ENCODE measurements around the gene NT5DC3.
"Not testable (repeated sequence)": the region's sequence is repeated elsewhere in the genome, so short reads cannot be mapped to it uniquely, and the experiment has no call there.

Gene NT5DC3

GRCh38 chr12:103835747-103836335 is 5.2 kb downstream of the NT5DC3 start:
- not testable (repeated sequence) for H3K4me3 ChIP-seq (ENCODE audit: low read length); H3K36me3 ChIP-seq (ENCODE audit: control insufficient read depth, insufficient read depth, low read length); H3K9ac ChIP-seq (ENCODE audit: low read length); H3K27me3 ChIP-seq (ENCODE audit: control insufficient read depth, insufficient read depth, low read length)
- Histone ChIP-seq H3K27ac (ENCODE audit: low read depth, low read length) (peak overlapping the region; percentile 27), H3K4me1 (ENCODE audit: control insufficient read depth, insufficient read depth, low read length) (peaks cover 17% of the 10 kb centered on the region)

- H3K4me1 ChIP-seq (ENCODE audit: control insufficient read depth, insufficient read depth, low read length) = peaks cover 17% of the 10 kb centered on the region
- H3K36me3 ChIP-seq (ENCODE audit: control insufficient read depth, insufficient read depth, low read length) = no peaks in the 10 kb centered on the region
- no peak overlapping the region for H3K4me3 ChIP-seq (ENCODE audit: low read length)
- peak overlapping the region; percentile 27 for H3K27ac ChIP-seq (ENCODE audit: low read depth, low read length)
- H3K27me3 ChIP-seq (ENCODE audit: control insufficient read depth, insufficient read depth, low read length) = no peaks in the 10 kb centered on the region
- no peak overlapping the region for H3K9ac ChIP-seq (ENCODE audit: low read length)
These were observed 6.1 kb downstream of the NT5DC3 start for GRCh38 chr12:103834942-103835341.

GRCh38 chr12:103833891-103834290 is 7.1 kb downstream of the NT5DC3 start:
- no peaks in the 10 kb centered on the region for H3K36me3 ChIP-seq (ENCODE audit: control insufficient read depth, insufficient read depth, low read length)
- H3K27ac ChIP-seq (ENCODE audit: low read depth, low read length) = peak overlapping the region; percentile 51
- no peak overlapping the region for H3K9ac ChIP-seq (ENCODE audit: low read length)
- no peaks in the 10 kb centered on the region for H3K27me3 ChIP-seq (ENCODE audit: control insufficient read depth, insufficient read depth, low read length)
- no peak overlapping the region for H3K4me3 ChIP-seq (ENCODE audit: low read length)
- peaks cover 23% of the 10 kb centered on the region for H3K4me1 ChIP-seq (ENCODE audit: control insufficient read depth, insufficient read depth, low read length)

GRCh38 chr12:103833095-103833775 is 7.8 kb downstream of the NT5DC3 start:
- no peak overlapping the region for H3K4me3 ChIP-seq (ENCODE audit: low read length)
- H3K27me3 ChIP-seq (ENCODE audit: control insufficient read depth, insufficient read depth, low read length) = no peaks in the 10 kb centered on the region
- no peak overlapping the region for H3K9ac ChIP-seq (ENCODE audit: low read length)
- H3K4me1 ChIP-seq (ENCODE audit: control insufficient read depth, insufficient read depth, low read length) = peaks cover 26% of the 10 kb centered on the region
- H3K27ac ChIP-seq (ENCODE audit: low read depth, low read length) = no peak overlapping the region
- H3K36me3 ChIP-seq (ENCODE audit: control insufficient read depth, insufficient read depth, low read length) = no peaks in the 10 kb centered on the region

GRCh38 chr12:103832048-103832997 is 8.7 kb downstream of the NT5DC3 start:
- Histone ChIP-seq H3K4me3 (ENCODE audit: low read length) (no peak overlapping the region), H3K9ac (ENCODE audit: low read length) (no peak overlapping the region), H3K27me3 (ENCODE audit: control insufficient read depth, insufficient read depth, low read length) (no peaks in the 10 kb centered on the region), H3K4me1 (ENCODE audit: control insufficient read depth, insufficient read depth, low read length) (peaks cover 33% of the 10 kb centered on the region), H3K27ac (ENCODE audit: low read depth, low read length) (peak overlapping the region; percentile 32), H3K36me3 (ENCODE audit: control insufficient read depth, insufficient read depth, low read length) (no peaks in the 10 kb centered on the region)

- no peaks in the 10 kb centered on the region for H3K27me3 ChIP-seq (ENCODE audit: control insufficient read depth, insufficient read depth, low read length)
- H3K27ac ChIP-seq (ENCODE audit: low read depth, low read length) = peak overlapping the region; percentile 17
- no peak overlapping the region for H3K4me3 ChIP-seq (ENCODE audit: low read length)
- no peak overlapping the region for H3K9ac ChIP-seq (ENCODE audit: low read length)
- H3K4me1 ChIP-seq (ENCODE audit: control insufficient read depth, insufficient read depth, low read length) = peaks cover 36% of the 10 kb centered on the region
- H3K36me3 ChIP-seq (ENCODE audit: control insufficient read depth, insufficient read depth, low read length) = no peaks in the 10 kb centered on the region
These were observed 10.2 kb downstream of the NT5DC3 start for GRCh38 chr12:103830730-103831320.

- Histone ChIP-seq H3K9ac (ENCODE audit: low read length) (no peak overlapping the region), H3K27ac (ENCODE audit: low read depth, low read length) (no peak overlapping the region), H3K36me3 (ENCODE audit: control insufficient read depth, insufficient read depth, low read length) (no peaks in the 10 kb centered on the region), H3K4me1 (ENCODE audit: control insufficient read depth, insufficient read depth, low read length) (peaks cover 34% of the 10 kb centered on the region), H3K4me3 (ENCODE audit: low read length) (no peak overlapping the region), H3K27me3 (ENCODE audit: control insufficient read depth, insufficient read depth, low read length) (no peaks in the 10 kb centered on the region)
These were observed 10.9 kb downstream of the NT5DC3 start for GRCh38 chr12:103830025-103830725.

GRCh38 chr12:103829092-103829491 is 11.9 kb downstream of the NT5DC3 start:
- Histone ChIP-seq H3K9ac (ENCODE audit: low read length) (no peak overlapping the region), H3K4me3 (ENCODE audit: low read length) (no peak overlapping the region), H3K4me1 (ENCODE audit: control insufficient read depth, insufficient read depth, low read length) (peaks cover 28% of the 10 kb centered on the region), H3K36me3 (ENCODE audit: control insufficient read depth, insufficient read depth, low read length) (no peaks in the 10 kb centered on the region), H3K27me3 (ENCODE audit: control insufficient read depth, insufficient read depth, low read length) (no peaks in the 10 kb centered on the region), H3K27ac (ENCODE audit: low read depth, low read length) (peak overlapping the region; percentile 19)

- Histone ChIP-seq H3K4me1 (ENCODE audit: control insufficient read depth, insufficient read depth, low read length) (peaks cover 32% of the 10 kb centered on the region), H3K36me3 (ENCODE audit: control insufficient read depth, insufficient read depth, low read length) (no peaks in the 10 kb centered on the region), H3K9ac (ENCODE audit: low read length) (no peak overlapping the region), H3K27ac (ENCODE audit: low read depth, low read length) (peak overlapping the region; percentile 73), H3K27me3 (ENCODE audit: control insufficient read depth, insufficient read depth, low read length) (no peaks in the 10 kb centered on the region), H3K4me3 (ENCODE audit: low read length) (no peak overlapping the region)
These were observed 13.1 kb downstream of the NT5DC3 start for GRCh38 chr12:103827911-103828391.

GRCh38 chr12:103824845-103825244 is 16.2 kb downstream of the NT5DC3 start:
- Histone ChIP-seq H3K9ac (ENCODE audit: low read length) (no peak overlapping the region), H3K36me3 (ENCODE audit: control insufficient read depth, insufficient read depth, low read length) (peaks cover 5% of the 10 kb centered on the region), H3K4me3 (ENCODE audit: low read length) (peak overlapping the region; percentile 18), H3K4me1 (ENCODE audit: control insufficient read depth, insufficient read depth, low read length) (peaks cover 45% of the 10 kb centered on the region), H3K27ac (ENCODE audit: low read depth, low read length) (no peak overlapping the region), H3K27me3 (ENCODE audit: control insufficient read depth, insufficient read depth, low read length) (no peaks in the 10 kb centered on the region)

GRCh38 chr12:103824290-103824689 is 16.7 kb downstream of the NT5DC3 start:
- Histone ChIP-seq H3K27me3 (ENCODE audit: control insufficient read depth, insufficient read depth, low read length) (no peaks in the 10 kb centered on the region), H3K9ac (ENCODE audit: low read length) (no peak overlapping the region), H3K4me3 (ENCODE audit: low read length) (no peak overlapping the region), H3K36me3 (ENCODE audit: control insufficient read depth, insufficient read depth, low read length) (peaks cover 5% of the 10 kb centered on the region), H3K27ac (ENCODE audit: low read depth, low read length) (peak overlapping the region; percentile 43), H3K4me1 (ENCODE audit: control insufficient read depth, insufficient read depth, low read length) (peaks cover 49% of the 10 kb centered on the region)
